ENCODE data around the gene UBA7.

DNA sequence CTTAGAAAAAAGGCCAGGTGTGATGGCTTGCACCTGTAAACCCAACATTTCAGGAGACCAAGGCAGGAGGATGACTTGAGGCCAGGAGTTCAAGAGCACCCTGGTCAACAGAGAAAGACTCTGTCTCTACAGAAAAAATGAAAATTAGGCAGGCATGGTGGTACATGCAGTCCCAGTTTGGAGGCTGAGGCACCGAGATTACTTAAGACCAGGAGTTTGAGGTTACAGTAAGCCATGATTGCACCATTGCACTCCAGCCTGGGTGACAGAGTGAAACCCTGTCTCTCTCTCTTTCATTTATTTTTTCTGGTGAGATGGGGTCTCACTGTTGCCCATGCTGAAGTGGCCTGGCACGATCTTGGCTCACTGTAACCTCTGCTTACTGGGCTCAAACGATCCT, 52.1 kb downstream of the UBA7 start:
- TF ChIP-seq EP300 (IDR thresholded peaks at IDR 0.05; ENCODE audit: borderline replicate concordance): no peak
- no peak for TF ChIP-seq REST (IDR thresholded peaks at IDR 0.05; ENCODE audit: low read depth)
- no peak for TF ChIP-seq RAD21 (IDR thresholded peaks at IDR 0.05; ENCODE audit: low read depth)
- no peak for TF ChIP-seq MAX (IDR thresholded peaks at IDR 0.05)
- TF ChIP-seq CREB1 (IDR thresholded peaks at IDR 0.05; ENCODE audit: low read depth): no peak
- no peak for TF ChIP-seq TAF1 (IDR thresholded peaks at IDR 0.05; ENCODE audit: low read depth)
- TF ChIP-seq NFIC (IDR thresholded peaks at IDR 0.05): no peak

Data from Ishikawa (cell line).